ENCODE results near the gene GNA12.
"Not testable (repeated sequence)": the region's sequence is repeated elsewhere in the genome, so short reads cannot be mapped to it uniquely, and the experiment has no call there.

Gene GNA12

GRCh38 chr7:2864204-2864985 lies 20.3 kb upstream of the GNA12 start:
- no peak for DNase-seq

- peak; percentile 57 for DNase-seq
These were observed 19.5 kb upstream of the GNA12 start for GRCh38 chr7:2863461-2864066.

- DNase-seq = no peak
These were observed 18.8 kb upstream of the GNA12 start for GRCh38 chr7:2862831-2863361.

- no peak for DNase-seq
These were observed 17.4 kb upstream of the GNA12 start for GRCh38 chr7:2861509-2861908.

GRCh38 chr7:2860627-2861133 lies 16.6 kb upstream of the GNA12 start:
- DNase-seq = no peak

- DNase-seq = no peak
These were observed 15.8 kb upstream of the GNA12 start for GRCh38 chr7:2859952-2860351.

GRCh38 chr7:2858621-2859020 lies 14.5 kb upstream of the GNA12 start:
- DNase-seq = no peak

- no peak for DNase-seq
These were observed 12.5 kb upstream of the GNA12 start for GRCh38 chr7:2856388-2857169.

- no peak for DNase-seq
These were observed 11.3 kb upstream of the GNA12 start for GRCh38 chr7:2855386-2855785.

GRCh38 chr7:2853552-2853951 lies 9.4 kb upstream of the GNA12 start:
- DNase-seq = not testable (repeated sequence)

- DNase-seq = no peak
These were observed 9.0 kb upstream of the GNA12 start for GRCh38 chr7:2853147-2853546.

GRCh38 chr7:2851497-2851896 lies 7.4 kb upstream of the GNA12 start:
- no peak for DNase-seq

- DNase-seq = no peak
These were observed 6.0 kb upstream of the GNA12 start for GRCh38 chr7:2849941-2850766.

GRCh38 chr7:2845034-2845592 lies 1.0 kb upstream of the GNA12 start:
- DNase-seq = no peak

- DNase-seq = peak; percentile 36
These were observed 376 bp downstream of the GNA12 start for GRCh38 chr7:2843711-2844152.

GRCh38 chr7:2843191-2843685 lies 870 bp downstream of the GNA12 start:
- no peak for DNase-seq

- DNase-seq = no peak
These were observed 2.2 kb downstream of the GNA12 start for GRCh38 chr7:2841907-2842306.

- DNase-seq = no peak
These were observed 3.6 kb downstream of the GNA12 start for GRCh38 chr7:2840458-2840857.

GRCh38 chr7:2838873-2839578 lies 5.1 kb downstream of the GNA12 start:
- DNase-seq = no peak

- no peak for DNase-seq
These were observed 5.7 kb downstream of the GNA12 start for GRCh38 chr7:2838451-2838850.

- no peak for DNase-seq
These were observed 6.6 kb downstream of the GNA12 start for GRCh38 chr7:2837496-2837895.
